Inflammatory macrophage treated with lipopolysaccharide for 1 hour (primary cell): ENCODE data around the gene SMCP.
A peak's percentile ranks its signal among the peaks of the same experiment; 100 is the strongest.

Experiments
- DNase-seq, 2 donors: peaks; one replicate each; pipeline ENCODE4 v3.0.0-alpha.2; 2020 to 2022

Gene SMCP, protein sequence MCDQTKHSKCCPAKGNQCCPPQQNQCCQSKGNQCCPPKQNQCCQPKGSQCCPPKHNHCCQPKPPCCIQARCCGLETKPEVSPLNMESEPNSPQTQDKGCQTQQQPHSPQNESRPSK

DNA sequence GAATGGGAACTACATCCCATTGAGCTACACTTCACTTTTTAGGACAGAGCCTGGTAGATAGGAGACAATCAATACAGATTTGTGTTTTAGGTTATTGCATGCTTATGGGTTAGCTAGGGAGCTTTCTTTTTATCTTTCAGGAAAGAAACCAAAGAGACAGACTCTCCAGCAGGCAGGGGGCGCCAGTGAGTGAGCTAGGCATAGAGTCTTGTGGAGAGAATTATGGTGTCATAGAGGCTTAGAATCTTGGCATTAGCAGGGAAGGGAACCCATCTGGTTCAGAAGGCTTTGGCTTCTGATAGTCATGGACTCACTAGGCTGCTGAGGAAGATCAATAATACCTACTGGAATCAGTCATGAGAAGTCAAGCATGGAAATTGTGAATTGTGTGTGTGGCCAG lies at the start of gene SMCP:
Gene SMCP, plus strand, starts transcription at position 281 of the 400 bp plus-strand sequence. CDS start 6,101 bp downstream, outside the sequence.
- peak in 1 of 2 donors; percentile 46 for DNase-seq

DNA sequence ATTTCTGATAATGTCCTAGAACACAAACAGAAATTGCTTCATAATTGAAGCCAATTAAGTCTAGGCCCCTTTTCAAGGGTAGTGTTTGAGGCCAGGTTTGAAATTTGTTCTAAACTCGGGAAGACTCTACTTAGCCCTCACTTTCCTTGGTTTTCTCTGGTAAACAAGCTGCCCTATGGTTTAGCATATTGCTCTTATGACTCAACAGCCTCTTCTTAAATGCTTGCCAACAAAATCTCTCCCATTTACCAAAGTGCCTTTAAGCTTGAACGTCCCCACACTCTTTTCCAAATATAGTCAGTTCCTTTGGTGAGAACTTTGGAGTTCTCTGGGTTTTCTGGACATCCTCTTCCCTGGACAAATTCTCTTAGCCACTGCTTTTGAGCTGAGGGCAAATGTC lies 41.3 kb upstream of the SMCP start:
- DNase-seq = no peak

DNA sequence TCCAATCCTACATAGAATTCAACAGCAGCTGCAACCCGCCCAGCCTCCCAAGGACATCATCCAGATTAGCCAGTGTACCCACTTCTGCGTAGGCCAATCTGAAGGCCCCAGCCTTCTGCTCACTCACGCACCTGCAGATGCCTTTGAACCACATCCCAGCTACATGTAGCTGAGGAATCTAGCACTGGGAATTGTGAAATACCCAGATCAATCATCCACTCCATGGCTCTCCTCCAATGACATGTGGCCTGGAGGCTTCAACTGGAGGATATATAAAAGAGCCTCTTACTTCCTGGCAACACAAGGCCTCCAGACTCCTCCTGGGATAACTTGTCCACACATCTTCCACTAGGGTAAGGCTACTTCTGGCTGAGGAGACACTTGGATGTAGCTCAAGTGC lies 35.6 kb upstream of the SMCP start, which contains the start of gene LCE6A:
Gene LCE6A, plus strand, starts transcription at position 301 of the 400 bp plus-strand sequence. CDS start 665 bp downstream, outside the sequence.
- no peak for DNase-seq

DNA sequence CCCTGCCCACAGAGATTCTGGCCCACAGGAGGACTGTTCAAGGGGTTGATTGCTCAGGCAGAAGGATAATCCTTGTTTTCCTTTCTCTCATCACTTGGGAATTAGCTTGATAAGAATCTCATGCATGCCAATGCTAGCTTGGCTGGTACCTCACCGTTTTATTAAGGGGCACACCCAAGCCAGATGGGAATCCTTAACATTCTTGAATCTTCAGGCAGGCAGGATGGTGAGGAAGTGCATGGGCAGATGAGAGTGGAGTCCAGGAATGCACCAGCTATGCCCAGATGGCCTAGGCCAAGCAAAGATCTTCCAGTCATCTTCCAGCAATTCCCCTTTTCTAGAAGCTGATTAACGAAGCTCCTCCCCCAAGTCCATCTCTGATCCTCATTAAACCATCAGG lies 22.5 kb upstream of the SMCP start:
- DNase-seq = no peak

DNA sequence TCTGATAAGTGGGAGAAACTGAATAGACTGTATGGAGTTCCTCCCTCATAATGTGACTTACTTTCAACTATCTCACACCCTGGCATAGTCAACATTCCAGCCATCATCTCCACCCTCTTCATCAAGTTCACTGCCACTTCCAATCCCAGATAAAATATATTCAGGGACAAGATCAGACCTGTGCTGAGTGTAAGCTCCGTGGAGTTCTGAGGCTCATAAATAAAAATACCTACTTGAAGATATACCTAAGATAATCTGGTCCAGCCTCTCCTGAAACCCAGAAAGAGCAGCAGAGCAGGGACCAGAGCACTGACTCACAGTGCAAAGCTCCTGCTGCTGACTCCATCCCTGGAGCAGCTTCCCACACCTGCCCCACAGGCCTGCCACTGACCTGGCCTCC lies 20.1 kb upstream of the SMCP start:
- no peak for DNase-seq

DNA sequence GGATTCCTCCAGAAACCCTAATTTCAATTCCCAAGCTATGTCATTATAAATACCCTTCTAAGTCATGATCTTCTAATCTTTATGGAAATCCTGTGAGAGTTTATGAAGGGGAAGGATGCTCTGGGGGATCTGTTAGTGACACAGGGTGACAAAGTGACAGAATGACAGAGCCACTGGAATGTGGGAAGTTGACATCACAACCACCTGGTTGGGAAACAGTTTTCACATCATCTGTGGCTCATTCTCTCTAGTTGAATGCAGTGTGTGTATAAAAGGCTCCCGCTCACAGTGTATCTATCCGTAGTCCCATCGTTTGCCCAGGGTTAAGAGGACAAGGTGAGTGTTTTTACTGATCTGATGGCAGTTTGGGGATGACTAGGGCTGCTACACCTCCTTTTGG lies 18.4 kb upstream of the SMCP start, which contains the start of gene LCE7A:
Gene LCE7A, plus strand, starts transcription at position 301 of the 400 bp plus-strand sequence. CDS start 702 bp downstream, outside the sequence.
- no peak for DNase-seq

DNA sequence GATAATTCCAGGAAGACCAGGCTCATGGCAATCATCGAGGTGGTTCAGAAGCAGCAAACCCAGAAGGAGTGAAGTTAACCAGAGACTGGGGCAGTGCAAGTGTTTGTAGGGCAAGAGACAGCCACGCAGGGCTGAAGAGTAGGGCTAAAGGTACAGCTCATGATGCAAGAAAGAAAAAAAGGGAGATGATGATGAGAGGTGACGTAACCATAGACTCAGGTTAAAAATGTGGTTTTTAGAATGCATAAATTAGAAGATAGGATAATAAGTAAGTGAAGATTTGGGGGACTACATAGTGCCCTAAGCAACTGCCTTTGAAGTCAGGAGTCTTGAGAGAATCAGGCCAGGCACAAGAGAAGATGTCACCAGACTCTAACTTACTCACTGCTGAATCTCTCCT lies 18.0 kb upstream of the SMCP start:
- no peak for DNase-seq

DNA sequence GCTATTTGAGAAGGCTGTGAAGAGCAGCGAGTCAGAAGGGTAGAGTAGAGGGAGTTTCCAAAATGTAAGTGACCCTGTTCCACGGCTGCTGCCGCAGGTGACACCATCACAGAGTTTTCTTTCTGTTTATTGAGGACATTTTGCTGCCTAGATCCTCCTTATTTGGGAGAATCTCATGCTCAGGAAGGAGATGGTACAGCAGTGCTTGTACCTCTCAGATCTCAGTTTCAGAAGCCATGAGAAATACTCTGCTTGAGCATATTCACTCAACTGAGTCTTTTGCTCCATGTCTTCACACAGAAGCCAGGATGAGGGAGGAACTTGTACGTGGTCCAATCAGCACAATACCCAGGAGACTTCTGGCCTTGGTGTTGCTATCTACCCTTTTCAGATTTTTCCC lies 16.7 kb upstream of the SMCP start:
- DNase-seq = no peak

DNA sequence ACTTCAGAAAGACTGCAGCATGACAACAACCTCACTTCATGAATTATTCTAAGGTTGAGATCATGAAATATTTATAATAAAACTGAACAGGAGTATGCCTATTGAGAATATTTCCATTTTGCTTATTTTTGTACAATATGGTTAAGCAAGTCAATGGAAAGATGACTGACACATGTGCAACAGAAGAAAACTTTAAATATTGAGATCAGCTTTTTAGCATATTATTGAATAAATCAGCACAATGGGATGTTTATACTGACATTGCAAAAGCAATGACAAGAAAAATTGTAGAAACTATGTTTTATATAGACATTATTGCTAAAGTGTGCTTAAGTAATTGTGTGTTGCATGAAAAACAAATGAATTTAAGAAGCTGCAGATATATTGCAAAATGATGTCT lies 13.7 kb upstream of the SMCP start:
- no peak for DNase-seq

DNA sequence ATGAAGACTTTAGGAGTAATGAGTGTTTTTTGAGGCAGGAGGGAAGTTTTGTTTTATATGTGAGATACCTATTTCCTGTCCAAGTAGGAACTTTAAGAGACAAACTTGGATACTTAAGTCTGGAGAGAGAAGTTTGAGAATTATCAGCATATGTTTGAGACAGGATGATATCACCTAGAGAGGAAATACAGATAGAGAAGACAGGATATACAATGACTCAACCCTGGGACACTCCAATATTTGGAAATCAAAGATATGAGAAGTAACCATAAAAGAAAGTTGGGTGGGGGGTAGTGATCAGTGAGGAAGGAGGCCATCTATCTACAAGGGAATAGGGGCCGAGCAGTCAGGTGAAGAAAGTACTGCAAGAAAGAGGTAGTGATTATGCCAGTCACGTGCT lies 11.8 kb upstream of the SMCP start:
- peak; percentile 1 to 2 for DNase-seq

DNA sequence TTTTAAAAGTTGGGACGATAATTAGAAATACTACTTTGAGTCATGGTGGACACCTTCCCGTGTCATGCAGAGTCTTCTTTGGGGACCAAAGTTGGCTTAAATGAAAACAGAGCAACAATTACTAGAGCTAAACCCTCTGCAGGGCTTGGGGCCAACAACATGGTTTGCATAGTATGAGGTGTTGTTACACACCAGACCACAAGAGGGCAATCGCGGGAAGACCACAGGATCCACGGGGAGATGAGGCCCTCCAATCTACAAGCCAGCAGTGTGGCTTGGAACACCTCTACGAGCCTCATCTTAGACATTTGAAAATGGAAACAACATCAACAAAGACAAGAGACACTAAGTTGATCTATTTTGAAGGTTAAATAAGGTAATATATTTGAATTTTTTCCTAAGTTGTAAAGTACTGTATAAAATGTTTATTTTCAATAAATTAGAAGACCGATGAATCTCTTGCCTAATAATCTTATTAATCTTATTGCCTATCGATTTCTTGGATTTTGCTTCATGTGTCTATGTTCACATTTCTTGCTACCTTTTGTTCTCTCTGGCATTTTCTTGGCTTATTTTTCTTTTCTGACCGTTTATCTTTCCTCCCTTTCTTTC lies 8.2 kb upstream of the SMCP start:
- peak; percentile 40 to 73 for DNase-seq

DNA sequence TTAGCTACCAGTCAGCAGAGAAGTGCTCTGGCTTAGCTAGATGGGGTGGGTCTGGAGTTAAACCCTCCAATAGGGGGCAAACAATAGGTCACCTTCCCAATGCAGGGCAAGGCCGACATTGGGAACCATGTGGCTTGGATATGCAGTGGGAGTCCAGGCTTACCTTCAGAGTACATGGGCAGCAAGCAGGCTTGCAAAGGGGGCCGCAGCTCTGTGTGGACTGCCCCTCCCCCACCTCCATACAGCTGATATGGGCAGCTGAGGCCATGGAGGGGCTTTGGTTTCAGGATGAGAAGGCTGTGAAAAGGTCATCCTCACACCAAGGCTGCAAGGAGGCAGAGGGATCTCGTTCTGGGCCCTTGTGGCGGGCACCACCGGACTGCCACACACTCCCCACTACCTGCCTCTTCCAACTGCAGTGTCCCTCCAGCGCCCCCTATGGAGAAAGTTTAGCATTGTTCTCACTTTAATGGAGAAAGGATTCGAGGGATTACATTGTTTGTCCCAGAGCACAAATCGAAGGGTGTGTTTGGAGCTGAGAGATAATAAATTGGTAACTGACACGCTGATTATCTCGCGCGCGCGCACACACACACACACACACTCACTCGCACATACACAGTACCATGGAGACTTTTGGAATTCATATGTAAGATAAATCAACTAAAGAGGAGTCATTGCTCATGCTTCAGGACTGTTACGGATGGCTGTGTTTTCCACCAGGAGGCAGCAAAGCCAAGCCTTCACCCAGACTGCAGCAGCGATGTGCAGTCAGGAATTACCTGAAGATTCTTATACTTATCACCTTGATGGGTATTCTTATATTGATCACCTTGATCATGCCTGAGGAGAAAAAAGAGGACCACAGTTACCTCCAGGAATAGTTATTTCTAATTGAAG lies 7.0 kb upstream of the SMCP start:
- peak in 1 of 2 donors; percentile 23 for DNase-seq

DNA sequence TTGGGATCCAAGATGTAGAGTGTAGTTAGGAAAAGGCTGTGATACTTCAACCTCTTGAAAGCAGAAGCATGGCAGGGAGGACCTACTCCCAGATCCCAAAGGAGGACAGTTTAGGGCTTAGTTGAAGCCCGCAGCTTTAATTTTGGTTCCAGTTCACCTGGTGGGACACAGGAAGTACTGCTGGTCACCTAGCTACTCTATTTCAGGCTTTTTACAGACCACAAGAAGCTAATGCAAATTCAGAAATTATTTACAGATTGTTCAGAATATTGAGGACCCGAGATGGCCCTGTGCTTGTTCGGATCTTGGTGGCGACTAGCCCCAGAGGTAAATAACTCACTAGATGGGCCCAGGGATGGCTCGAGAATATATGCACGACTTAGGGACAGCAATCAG lies 6.4 kb upstream of the SMCP start:
- no peak for DNase-seq

DNA sequence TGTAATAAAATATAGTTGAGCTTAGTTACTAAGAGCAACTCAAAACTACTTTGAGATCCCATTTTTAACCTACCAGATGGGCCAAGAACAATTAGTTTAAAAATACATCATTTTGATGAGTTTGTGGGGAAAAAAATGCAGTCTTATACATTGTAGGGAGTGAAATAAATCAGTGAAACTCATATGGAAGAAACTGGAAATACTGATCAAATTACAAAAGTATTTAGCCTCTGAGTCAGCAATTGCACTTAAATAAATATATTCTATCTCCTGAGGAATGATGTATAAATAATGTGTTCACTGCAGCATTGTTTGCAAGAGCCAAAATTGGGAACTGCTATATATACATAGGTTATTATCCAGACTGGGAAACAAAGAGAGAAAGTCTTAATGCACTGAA lies 4.6 kb upstream of the SMCP start:
- no peak for DNase-seq

DNA sequence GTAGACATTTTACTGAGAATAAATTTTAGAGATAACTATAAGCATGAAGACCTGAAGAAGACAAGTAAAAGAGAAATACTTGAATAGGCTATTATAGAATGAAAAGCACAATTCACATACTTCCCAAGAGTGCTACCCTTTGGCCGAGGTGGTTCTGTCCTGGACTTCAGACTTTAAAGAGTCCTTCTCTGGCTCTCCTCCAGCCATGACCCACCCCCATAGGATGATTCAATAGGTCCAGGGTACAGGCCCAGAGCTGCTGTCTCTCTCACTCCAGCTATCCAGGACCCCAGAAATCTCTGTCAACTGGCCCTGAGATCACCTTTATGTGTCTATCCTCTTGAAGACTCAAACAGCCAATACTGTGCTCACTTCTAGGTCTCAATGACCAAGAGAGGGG lies 1.3 kb upstream of the SMCP start:
- no peak for DNase-seq

DNA sequence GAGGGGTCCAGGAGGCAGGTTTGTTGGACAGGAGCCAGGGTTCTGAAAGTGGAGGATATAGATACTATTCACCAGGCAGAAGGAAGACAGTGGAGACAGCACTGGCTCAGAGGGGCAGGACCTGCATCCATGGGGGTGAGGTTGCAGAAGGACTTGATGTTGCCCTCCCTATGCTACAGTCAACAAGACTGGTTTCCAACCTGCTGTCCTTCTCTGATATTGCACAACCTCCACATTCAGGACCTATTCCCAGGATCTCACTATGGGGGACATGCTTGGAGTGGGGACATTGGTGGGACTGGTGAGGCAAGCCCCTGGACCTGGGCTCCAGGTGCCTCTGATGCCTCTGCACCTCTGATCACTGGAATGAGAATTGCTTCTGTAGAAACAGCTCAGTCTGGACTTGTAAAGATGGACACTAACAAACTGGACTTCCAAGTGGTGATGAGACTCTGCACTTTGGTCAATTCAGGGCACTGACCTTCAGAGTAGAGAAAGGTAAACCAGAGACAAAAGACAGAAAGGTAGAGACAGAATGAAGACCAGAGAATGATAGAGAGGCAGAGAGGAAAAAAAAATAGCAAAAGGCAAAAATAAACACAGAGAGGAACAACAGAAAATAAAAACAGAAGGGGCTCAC lies 1.6 kb downstream of the SMCP start:
- DNase-seq = no peak

DNA sequence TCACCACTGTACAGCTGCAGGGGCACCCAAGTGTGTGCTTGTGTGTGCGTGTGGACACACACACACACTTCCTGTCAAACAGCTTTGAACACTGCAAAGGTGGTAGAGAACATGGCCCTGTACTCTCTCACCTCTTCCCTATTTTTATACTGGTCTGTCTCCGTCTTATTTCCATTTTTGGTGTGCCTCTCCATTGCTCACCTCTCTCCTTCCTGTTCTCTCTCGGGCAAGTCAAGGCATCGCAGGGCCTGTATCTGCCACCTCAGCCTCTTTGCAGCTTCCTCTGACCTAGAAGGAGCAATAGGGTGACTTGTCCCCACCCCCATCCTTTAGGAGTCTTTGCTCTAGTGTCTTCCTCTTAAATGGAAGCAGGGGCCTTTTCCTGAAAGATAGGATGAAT lies 2.2 kb downstream of the SMCP start:
- no peak for DNase-seq

DNA sequence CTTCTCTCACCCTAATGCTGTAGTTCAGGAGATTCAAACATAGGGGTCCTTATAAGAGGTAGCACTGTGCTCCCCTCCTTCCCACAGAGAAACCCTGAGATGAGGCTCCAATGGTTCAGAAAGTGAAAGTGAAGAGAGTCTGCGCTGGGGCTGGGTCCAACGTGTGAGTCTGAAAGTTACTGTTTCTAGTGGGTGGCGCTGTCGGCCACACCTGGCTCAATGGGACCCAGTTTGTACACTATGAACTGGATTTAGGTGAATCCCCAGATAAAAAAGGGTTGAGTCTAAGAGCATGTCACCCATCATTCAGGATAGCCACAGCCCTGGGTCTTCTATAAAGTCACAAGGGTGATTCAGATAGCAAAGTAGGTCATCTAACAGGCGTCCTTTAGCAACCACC lies 2.8 kb downstream of the SMCP start:
- no peak for DNase-seq

DNA sequence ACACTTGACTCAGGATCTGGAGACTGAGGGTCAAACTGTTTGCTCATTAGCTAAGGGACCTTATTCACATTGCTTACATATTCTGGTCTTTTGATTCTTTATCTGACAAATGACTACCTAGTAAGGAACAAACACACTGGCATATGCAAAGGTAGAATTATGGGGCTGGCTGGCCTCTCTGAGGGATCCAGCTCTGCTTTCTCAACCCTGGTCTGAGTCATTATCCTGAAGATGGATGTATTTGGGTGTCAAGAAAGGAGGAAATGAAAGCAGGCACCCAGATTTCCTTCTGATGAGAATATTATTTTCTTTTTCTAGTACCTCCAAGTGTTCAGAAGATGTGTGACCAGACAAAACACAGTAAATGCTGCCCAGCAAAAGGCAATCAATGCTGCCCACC lies 6.0 kb downstream of the SMCP start:
- no peak for DNase-seq

DNA sequence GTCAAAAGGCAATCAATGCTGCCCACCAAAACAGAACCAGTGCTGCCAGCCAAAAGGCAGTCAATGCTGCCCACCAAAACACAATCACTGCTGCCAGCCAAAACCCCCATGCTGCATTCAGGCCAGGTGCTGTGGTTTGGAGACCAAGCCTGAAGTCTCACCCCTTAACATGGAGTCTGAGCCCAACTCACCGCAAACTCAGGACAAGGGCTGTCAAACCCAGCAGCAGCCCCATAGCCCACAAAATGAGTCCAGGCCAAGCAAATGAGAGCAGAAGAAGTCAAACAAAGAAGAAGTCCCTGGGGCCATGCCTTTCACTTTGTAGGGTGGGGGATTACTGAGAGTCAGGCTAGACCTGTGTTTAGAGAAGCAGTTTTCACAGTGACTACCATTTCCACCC lies 6.4 kb downstream of the SMCP start:
- DNase-seq = no peak

DNA sequence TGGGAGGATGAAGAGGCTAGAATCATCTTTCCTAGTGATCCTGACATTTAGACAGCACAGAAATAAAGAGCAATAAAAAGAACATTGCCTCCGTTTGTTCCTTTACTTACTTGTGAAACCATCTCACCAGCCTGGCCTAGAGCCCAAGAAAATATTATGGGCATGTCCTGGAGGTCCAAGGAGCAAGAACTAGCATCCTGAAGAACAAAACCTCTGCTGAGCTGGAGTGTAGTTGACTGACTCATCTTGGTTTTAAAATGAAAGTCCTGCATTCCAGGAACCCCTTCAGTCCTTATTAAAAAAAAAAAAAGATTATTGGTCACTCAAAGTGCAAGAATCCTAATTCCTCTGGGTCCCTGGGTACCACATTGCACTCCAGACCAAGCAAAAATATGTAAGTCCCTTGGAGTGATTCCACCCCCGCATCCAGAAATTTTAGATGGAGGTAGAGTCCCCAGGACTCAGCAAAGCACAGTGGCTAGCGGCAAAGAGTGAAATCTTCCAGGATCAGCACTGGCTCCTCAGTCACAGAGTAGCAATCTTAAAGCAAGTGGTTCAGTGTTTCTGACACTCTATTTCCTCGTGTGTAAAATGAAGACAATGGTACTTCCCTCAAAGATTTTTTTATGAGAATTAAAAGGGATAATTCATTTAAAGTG lies 7.0 kb downstream of the SMCP start:
- no peak for DNase-seq

DNA sequence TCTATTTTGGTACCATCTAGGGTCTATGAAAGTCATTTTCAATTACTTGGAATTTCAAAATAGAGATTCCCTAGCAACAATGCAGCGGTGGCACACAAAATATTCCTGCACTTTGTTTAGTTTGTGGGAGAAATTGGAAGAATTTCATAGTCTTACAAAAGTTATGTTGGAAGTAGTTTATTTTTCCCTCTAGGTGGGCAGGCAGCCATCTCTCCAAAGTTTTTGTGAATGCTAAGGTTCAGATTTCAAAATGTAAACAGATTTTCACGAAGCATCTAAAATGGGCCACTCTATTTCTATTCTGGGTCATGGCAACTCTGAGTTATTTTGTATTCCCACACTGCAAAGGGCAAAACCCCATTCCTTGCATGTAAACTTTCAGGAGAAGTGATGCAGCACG lies 8.0 kb downstream of the SMCP start:
- no peak for DNase-seq
